Neural cell (in vitro differentiated cells): Measurements from ENCODE around the gene STX18. TPM values are rescaled to one million over a fixed set of nuclear protein-coding genes. Genes with fewer than 3 reads are reported as not detected.

Experiments used
- H2AFZ ChIP-seq: fragments of 200-600, 300-800 bp; sonication (generic), shearing (Covaris generic); 2 replicates; pipeline ENCODE4 v1.6.0; 2014; ENCODE audit warnings: low read depth, mild to moderate bottlenecking, antibody characterized with exemption, low read length, moderate library complexity
- H3F3A ChIP-seq: fragments of 200-600 bp; shearing (Covaris generic); 2 replicates; pipeline ENCODE4 v1.6.1; 2016; ENCODE audit warnings: mild to moderate bottlenecking, moderate library complexity, mixed read lengths, antibody characterized with exemption, low read length; ENCODE audit not compliant: insufficient read depth, poor library complexity, severe bottlenecking
- H3K27ac ChIP-seq: fragments of 200-600, 300-800 bp; sonication (generic), shearing (Covaris generic); 2 replicates; pipeline ENCODE4 v1.5.1; 2014; ENCODE audit warnings: mild to moderate bottlenecking, low read length, moderate library complexity
- H3K27me3 ChIP-seq: fragments of 300-800, 200-600 bp; sonication (generic), shearing (Covaris generic); 2 replicates; pipeline ENCODE4 v1.6.0; 2014; ENCODE audit warnings: mild to moderate bottlenecking, low read depth, low read length, moderate library complexity; ENCODE audit not compliant: insufficient read depth
- H3K36me3 ChIP-seq: fragments of 300-800, 200-600 bp; sonication (generic), shearing (Covaris generic); 2 replicates; pipeline ENCODE4 v1.5.1; 2014; ENCODE audit warnings: mild to moderate bottlenecking, antibody characterized with exemption, low read length, moderate library complexity; ENCODE audit not compliant: insufficient read depth
- H3K4me2 ChIP-seq: fragments of 300-800, 200-600 bp; sonication (generic), shearing (Covaris generic); 2 replicates; pipeline ENCODE4 v1.6.0; 2014; ENCODE audit warnings: mild to moderate bottlenecking, low read length
- H3K4me3 ChIP-seq: fragments of 300-800, 200-600 bp; sonication (generic), shearing (Covaris generic); 2 replicates; pipeline ENCODE4 v1.5.1; 2014; ENCODE audit warnings: mild to moderate bottlenecking, low read length, moderate library complexity
- H3K79me2 ChIP-seq: fragments of 200-600 bp; shearing (Covaris generic); replicated peaks from 2 replicates; pipeline ENCODE4 v1.6.0; 2014; ENCODE audit warnings: mild to moderate bottlenecking, low read length, moderate library complexity; ENCODE audit not compliant: insufficient read depth
- H3K9ac ChIP-seq: fragments of 300-800, 200-600 bp; sonication (generic), shearing (Covaris generic); 2 replicates; pipeline ENCODE4 v1.6.1; 2016; ENCODE audit warnings: mild to moderate bottlenecking, low read length, mixed read lengths
- H3K9me2 ChIP-seq: fragments of 200-600 bp; shearing (Covaris generic); 2 replicates; pipeline ENCODE4 v1.6.1; 2016; ENCODE audit warnings: mild to moderate bottlenecking, low read length, mixed read lengths; ENCODE audit not compliant: insufficient read depth
- H3K9me3 ChIP-seq: fragments of 200-600, 300-800 bp; sonication (generic), shearing (Covaris generic); 2 replicates; pipeline ENCODE4 v1.6.1; 2016; ENCODE audit warnings: mild to moderate bottlenecking, mixed run types, low read length, moderate library complexity, mixed read lengths
- H4K20me1 ChIP-seq: fragments of 200-600 bp; shearing (Covaris generic); 2 replicates; pipeline ENCODE4 v1.6.1; 2016; ENCODE audit warnings: mild to moderate bottlenecking, mixed run types; ENCODE audit not compliant: insufficient read depth
- EP300 ChIP-seq: fragments of 450-650 bp; conservative IDR thresholded peaks from 2 replicates; pipeline ENCODE4 v1.6.1; 2014; ENCODE audit warnings: antibody characterized with exemption, mild to moderate bottlenecking, moderate library complexity; ENCODE audit not compliant: poor library complexity, severe bottlenecking
- EZH2 ChIP-seq: fragments of 200-600, 300-800 bp; shearing (Covaris generic), sonication (generic); IDR thresholded peaks from 2 replicates; pipeline ENCODE4 v1.6.1; 2014; ENCODE audit warnings: antibody characterized with exemption, low read length, borderline replicate concordance, mild to moderate bottlenecking; ENCODE audit not compliant: insufficient read depth, poor library complexity, severe bottlenecking
- MXI1 ChIP-seq: fragments of 450-650 bp; conservative IDR thresholded peaks from 2 replicates; pipeline ENCODE4 v1.6.1; 2014; ENCODE audit warnings: antibody characterized with exemption, mild to moderate bottlenecking; ENCODE audit not compliant: poor library complexity, severe bottlenecking
- POLR2AphosphoS5 ChIP-seq: IDR thresholded peaks from 2 replicates; pipeline ENCODE4 v1.6.1; 2012
- RAD21 ChIP-seq: fragments of 450-650 bp; conservative IDR thresholded peaks from 2 replicates; pipeline ENCODE4 v1.6.1; 2014; ENCODE audit warnings: antibody characterized with exemption, mild to moderate bottlenecking, moderate library complexity
- SMC3 ChIP-seq: fragments of 450-650 bp; conservative IDR thresholded peaks from 2 replicates; pipeline ENCODE4 v1.6.1; 2014; ENCODE audit warnings: antibody characterized with exemption, mild to moderate bottlenecking, moderate library complexity; ENCODE audit not compliant: poor library complexity
- TAF1 ChIP-seq: IDR thresholded peaks from 2 replicates; pipeline ENCODE4 v1.6.1; 2012; ENCODE audit warnings: low read depth
- polyA plus RNA-seq: library from polyadenylated mRNA; depleted of rRNA; stranded (reverse); fragments of >200 nt; gene quantifications from 2 replicates; pipeline ENCODE4 v1.2.3, GENCODE V29; 2014
- TF ChIP-seq, protein P1 (sequence below): IDR thresholded peaks from 2 replicates; pipeline ENCODE4 v1.6.1; 2012; ENCODE audit warnings: borderline replicate concordance
- TF ChIP-seq, protein P2 (sequence below): fragments of 450-650 bp; IDR thresholded peaks from 2 replicates; pipeline ENCODE4 v1.5.1; 2014; ENCODE audit warnings: antibody characterized with exemption, mild to moderate bottlenecking, moderate library complexity; ENCODE audit not compliant: poor library complexity, severe bottlenecking

The STX18 gene
- polyA plus RNA-seq, 1 donor from 2014 or later: 64.5 TPM

DNA sequence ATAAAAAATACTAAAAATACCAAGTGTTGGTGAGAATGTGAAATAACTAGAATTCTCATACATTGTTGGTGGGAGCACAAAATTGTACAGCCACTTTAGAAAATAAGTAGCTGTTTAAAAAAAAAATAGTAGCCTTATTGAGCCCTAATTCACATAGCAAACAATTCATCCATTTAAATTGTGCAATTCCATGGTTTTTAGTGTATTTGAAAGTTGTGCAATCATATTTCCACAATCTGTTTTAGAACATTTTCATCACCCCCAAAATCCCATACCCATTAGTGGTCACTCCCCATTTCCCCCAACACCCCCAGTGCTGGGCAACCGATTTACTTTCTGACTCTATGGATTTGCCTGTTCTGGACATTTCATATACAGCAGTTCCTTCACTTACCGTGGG lies 37.1 kb downstream of the STX18 start:
- Histone ChIP-seq H3K4me2 (no peak overlapping the region), H3K79me2 (peaks cover 7% of the 10 kb centered on the region), H3K9me3 (no peaks in the 10 kb centered on the region), H3K9ac (no peak overlapping the region), H3K27ac (no peak overlapping the region), H3K36me3 (no peaks in the 10 kb centered on the region), H2AFZ (no peak overlapping the region), H3K9me2 (no peaks in the 10 kb centered on the region), H4K20me1 (no peaks in the 10 kb centered on the region), H3K27me3 (no peaks in the 10 kb centered on the region), H3F3A (no peaks in the 10 kb centered on the region), H3K4me3 (no peak overlapping the region)
- TF ChIP-seq EP300 (no peak), TAF1 (no peak), MXI1 (no peak), EZH2 (no peak), RAD21 (no peak), SMC3 (no peak), POLR2AphosphoS5 (no peak)
- TF ChIP-seq, protein P1, sequence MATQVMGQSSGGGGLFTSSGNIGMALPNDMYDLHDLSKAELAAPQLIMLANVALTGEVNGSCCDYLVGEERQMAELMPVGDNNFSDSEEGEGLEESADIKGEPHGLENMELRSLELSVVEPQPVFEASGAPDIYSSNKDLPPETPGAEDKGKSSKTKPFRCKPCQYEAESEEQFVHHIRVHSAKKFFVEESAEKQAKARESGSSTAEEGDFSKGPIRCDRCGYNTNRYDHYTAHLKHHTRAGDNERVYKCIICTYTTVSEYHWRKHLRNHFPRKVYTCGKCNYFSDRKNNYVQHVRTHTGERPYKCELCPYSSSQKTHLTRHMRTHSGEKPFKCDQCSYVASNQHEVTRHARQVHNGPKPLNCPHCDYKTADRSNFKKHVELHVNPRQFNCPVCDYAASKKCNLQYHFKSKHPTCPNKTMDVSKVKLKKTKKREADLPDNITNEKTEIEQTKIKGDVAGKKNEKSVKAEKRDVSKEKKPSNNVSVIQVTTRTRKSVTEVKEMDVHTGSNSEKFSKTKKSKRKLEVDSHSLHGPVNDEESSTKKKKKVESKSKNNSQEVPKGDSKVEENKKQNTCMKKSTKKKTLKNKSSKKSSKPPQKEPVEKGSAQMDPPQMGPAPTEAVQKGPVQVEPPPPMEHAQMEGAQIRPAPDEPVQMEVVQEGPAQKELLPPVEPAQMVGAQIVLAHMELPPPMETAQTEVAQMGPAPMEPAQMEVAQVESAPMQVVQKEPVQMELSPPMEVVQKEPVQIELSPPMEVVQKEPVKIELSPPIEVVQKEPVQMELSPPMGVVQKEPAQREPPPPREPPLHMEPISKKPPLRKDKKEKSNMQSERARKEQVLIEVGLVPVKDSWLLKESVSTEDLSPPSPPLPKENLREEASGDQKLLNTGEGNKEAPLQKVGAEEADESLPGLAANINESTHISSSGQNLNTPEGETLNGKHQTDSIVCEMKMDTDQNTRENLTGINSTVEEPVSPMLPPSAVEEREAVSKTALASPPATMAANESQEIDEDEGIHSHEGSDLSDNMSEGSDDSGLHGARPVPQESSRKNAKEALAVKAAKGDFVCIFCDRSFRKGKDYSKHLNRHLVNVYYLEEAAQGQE: no peak
- TF ChIP-seq, protein P2, sequence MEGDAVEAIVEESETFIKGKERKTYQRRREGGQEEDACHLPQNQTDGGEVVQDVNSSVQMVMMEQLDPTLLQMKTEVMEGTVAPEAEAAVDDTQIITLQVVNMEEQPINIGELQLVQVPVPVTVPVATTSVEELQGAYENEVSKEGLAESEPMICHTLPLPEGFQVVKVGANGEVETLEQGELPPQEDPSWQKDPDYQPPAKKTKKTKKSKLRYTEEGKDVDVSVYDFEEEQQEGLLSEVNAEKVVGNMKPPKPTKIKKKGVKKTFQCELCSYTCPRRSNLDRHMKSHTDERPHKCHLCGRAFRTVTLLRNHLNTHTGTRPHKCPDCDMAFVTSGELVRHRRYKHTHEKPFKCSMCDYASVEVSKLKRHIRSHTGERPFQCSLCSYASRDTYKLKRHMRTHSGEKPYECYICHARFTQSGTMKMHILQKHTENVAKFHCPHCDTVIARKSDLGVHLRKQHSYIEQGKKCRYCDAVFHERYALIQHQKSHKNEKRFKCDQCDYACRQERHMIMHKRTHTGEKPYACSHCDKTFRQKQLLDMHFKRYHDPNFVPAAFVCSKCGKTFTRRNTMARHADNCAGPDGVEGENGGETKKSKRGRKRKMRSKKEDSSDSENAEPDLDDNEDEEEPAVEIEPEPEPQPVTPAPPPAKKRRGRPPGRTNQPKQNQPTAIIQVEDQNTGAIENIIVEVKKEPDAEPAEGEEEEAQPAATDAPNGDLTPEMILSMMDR: no peak

DNA sequence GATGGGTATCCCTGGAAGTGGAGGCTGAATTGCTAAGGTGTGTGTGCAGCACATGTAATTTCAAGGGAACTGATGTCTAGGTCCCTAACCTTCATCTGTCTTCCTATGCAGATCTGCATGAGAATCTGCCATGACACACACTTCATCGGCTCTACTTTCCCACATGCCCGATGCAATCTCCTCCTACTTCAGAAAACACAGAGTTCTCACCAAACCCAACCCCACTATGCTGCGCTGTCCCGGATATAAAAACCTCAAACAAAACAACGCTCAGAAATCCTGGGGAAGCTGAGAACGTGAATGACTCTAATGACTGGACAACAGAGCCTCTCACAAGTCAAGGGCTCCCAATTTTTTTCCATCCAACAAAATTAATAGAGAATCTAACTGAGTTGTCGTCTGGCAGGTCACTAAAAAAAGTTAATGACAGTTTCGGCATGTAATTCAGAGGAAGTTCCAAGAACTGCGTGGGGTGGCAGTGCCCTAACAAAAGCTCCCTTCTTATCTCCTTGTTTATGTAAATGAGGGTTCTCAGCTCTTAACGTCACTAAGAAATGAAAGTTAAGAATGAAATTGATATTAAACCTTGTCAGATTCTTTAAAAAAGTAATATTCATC lies 39.0 kb downstream of the STX18 start:
- no peaks in the 10 kb centered on the region for H3K36me3 ChIP-seq
- H3K9ac ChIP-seq: no peak overlapping the region
- no peak overlapping the region for H3K27ac ChIP-seq
- H3K4me2 ChIP-seq: no peak overlapping the region
- H3K9me2 ChIP-seq: no peaks in the 10 kb centered on the region
- H3K79me2 ChIP-seq: peaks cover 7% of the 10 kb centered on the region
- H4K20me1 ChIP-seq: no peaks in the 10 kb centered on the region
- H3K4me3 ChIP-seq: no peak overlapping the region
- TF ChIP-seq EP300 (no peak), MXI1 (no peak)
- TF ChIP-seq, protein P1: no peak
- H3K9me3 ChIP-seq: no peaks in the 10 kb centered on the region
- no peaks in the 10 kb centered on the region for H3F3A ChIP-seq
- no peaks in the 10 kb centered on the region for H3K27me3 ChIP-seq
- no peak overlapping the region for H2AFZ ChIP-seq
